ENCODE data around the gene GRK2.
"Not testable (repeated sequence)": the region's sequence is repeated elsewhere in the genome, so short reads cannot be mapped to it uniquely, and the experiment has no call there.

Gene GRK2

DNA sequence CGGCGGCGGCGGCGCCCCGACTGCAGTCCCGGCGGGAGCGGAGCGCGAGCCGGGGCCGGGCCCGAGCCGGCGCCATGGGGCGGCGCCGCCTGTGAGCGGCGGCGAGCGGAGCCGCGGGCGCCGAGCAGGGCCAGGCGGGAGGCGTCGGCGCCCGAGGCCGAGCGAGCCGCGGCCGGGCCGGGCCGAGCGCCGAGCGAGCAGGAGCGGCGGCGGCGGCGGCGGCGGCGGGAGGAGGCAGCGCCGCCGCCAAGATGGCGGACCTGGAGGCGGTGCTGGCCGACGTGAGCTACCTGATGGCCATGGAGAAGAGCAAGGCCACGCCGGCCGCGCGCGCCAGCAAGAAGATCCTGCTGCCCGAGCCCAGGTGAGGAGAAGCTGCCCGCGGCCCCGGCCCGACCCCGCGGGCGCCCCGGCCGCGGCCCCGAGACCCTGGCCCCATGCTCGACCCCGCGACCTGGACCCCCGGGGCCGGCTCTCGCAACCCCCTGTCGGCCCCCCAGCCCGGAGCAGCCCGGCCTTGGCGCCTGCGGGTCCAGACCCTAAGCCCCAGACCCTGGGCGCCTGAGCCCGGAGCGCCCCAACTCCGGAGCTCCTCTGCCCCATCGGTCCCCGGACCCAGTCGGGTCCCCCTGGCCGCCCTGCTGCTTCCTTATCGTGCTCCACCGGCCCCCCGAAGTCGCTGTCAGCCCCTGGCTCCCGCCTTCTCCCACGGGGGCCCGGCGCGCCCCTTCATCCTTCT lies at the start of gene GRK2:
GRK2 (plus strand) TSS at position 25 of the 739 bp plus-strand sequence; CDS start at position 252, 227 bp downstream.
- TF ChIP-seq, protein P1, sequence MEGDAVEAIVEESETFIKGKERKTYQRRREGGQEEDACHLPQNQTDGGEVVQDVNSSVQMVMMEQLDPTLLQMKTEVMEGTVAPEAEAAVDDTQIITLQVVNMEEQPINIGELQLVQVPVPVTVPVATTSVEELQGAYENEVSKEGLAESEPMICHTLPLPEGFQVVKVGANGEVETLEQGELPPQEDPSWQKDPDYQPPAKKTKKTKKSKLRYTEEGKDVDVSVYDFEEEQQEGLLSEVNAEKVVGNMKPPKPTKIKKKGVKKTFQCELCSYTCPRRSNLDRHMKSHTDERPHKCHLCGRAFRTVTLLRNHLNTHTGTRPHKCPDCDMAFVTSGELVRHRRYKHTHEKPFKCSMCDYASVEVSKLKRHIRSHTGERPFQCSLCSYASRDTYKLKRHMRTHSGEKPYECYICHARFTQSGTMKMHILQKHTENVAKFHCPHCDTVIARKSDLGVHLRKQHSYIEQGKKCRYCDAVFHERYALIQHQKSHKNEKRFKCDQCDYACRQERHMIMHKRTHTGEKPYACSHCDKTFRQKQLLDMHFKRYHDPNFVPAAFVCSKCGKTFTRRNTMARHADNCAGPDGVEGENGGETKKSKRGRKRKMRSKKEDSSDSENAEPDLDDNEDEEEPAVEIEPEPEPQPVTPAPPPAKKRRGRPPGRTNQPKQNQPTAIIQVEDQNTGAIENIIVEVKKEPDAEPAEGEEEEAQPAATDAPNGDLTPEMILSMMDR (IDR thresholded peaks at IDR 0.05; ENCODE audit: low read depth, low read length, missing control alignments): no peak
- no peak for DNase-seq (ENCODE audit: extremely low read depth, low read depth)
- H3K4me3 ChIP-seq (replicated peaks; ENCODE audit: low read depth, low read length): peak within 1 kb of the TSS; percentile 64

DNA sequence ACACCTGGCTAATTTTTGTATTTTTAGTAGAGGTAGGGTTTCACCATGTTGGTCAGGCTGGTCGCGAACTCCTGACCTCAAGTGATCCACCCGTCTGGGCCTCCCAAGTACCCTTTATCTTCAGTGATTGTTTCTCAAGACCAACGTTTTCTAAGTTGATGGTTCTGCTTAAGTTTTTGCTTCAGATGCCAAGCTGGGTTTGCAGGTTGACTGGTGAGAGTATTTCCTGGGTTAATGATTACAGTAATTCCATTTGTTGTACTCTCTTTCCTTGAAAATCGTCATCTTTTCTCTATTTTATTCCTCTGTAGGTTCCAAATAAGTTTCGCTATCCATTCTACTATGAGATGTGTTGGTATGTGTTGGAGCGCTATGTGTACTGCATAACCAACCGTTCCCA lies 38.5 kb upstream of the GRK2 start:
- DNase-seq (ENCODE audit: extremely low read depth, low read depth): no peak
- TF ChIP-seq, protein P1 (IDR thresholded peaks at IDR 0.05; ENCODE audit: low read depth, low read length, missing control alignments): no peak
- no peak overlapping the region for H3K4me3 ChIP-seq (replicated peaks; ENCODE audit: low read depth, low read length)

DNA sequence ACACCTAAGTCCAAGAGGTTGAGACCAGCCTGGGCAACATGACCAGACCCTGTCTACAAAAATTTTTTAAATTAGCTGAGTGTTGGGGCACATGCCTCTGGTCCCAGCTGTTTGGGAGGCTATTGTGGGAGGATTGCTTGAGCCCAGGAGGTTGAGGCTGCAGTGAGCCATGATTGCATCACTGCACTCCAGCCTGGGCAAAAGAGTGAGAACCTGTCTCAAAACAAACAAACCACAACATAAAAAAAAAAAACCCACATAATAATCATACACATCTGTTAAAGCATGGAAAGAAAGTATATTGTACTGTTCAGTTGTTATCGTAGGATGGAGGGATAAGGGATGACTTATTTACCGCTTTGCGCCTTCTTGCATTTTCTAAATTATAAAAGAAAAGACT lies 35.9 kb upstream of the GRK2 start:
- H3K4me3 ChIP-seq (replicated peaks; ENCODE audit: low read depth, low read length): no peak overlapping the region
- TF ChIP-seq, protein P1 (IDR thresholded peaks at IDR 0.05; ENCODE audit: low read depth, low read length, missing control alignments): no peak
- DNase-seq (ENCODE audit: extremely low read depth, low read depth): no peak

DNA sequence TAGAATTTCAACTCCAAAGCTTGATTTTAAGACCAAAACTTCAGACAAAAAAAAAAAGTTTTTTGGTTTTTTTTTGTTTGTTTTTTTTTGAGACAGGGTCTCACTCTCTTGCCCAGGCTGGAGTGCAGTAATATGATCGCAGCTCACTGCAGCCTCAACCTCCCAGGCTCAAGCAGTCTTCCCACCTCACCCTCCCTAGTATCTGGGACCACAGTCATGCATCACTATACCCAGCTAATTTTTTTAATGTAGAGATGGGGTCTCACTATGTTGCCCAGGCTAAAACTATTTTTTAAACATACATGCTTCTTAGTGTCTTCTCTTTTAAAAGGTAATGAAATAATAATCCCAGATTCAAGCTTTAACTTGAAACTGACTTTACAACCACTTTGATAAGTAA lies 35.4 kb upstream of the GRK2 start:
- H3K4me3 ChIP-seq (replicated peaks; ENCODE audit: low read depth, low read length): no peak overlapping the region
- DNase-seq (ENCODE audit: extremely low read depth, low read depth): no peak
- TF ChIP-seq, protein P1 (IDR thresholded peaks at IDR 0.05; ENCODE audit: low read depth, low read length, missing control alignments): no peak

DNA sequence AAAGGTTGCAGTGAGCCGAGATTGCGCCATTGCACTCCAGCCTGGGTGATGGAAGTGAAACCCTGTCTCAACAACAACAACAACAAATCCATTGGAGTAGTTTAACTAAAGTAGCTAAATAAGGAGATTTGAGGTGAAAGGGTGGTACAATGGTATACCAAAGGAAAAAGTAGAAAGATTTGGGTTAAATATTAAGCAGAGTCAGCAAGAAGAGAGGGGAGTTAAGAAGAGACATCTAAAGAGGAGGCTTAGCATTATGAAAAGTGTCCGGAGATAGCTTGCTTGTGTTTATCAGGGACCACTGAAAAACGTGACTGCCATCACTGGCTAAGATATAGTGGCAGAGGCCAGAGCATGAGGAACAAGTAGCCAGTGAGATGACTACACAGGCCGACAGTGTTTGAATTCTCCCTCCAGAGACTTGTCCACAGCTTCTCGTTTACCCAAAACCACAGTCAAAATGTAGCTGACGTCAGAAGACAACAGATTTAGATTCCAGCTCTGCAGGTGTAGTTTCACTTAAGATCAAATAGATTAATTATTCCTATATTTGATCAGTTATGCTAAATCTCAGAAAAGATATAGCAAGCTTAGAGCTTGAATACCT lies 32.6 kb upstream of the GRK2 start:
- DNase-seq (ENCODE audit: extremely low read depth, low read depth): no peak
- no peak overlapping the region for H3K4me3 ChIP-seq (replicated peaks; ENCODE audit: low read depth, low read length)
- TF ChIP-seq, protein P1 (IDR thresholded peaks at IDR 0.05; ENCODE audit: low read depth, low read length, missing control alignments): no peak

DNA sequence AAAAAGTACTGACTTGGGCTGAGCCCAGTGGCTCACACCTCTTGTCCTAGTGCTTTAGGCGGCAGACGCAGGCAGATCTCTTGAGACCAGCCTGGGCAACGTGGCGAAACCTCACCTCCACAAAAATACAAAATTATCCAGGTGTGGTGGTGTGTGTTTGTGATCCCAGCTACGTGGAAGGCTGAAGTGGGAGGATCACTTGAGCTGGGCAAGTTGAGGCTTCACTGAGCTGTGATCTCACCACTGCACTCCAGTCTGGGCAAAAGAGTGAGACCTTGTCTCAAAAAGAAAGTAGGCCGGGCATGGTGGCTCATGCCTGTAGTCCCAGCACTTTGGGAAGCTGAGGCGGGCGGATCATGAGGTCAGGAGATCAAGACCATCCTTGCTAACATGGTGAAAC lies 31.7 kb upstream of the GRK2 start:
- DNase-seq (ENCODE audit: extremely low read depth, low read depth); H3K4me3 ChIP-seq (replicated peaks; ENCODE audit: low read depth, low read length): not testable (repeated sequence)

DNA sequence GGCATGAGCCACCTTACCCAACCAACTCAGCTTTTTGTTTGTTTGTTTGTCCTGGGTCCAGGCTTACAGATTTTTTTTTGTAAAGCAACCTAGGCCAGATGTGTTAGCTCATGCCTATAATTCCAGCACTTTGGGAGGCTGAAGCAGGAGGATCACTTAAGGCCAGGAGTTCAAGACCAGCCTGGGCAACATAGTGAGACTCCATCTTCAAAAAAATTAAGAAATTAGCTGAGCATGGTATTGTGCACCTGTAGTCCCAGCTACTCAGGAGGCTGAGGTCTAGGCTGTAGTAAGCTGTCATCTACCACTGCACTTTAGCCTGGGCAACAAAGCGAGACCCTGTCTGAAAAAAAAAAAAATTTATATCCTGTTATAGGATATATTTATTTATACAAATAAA lies 28.7 kb upstream of the GRK2 start:
- TF ChIP-seq, protein P1 (IDR thresholded peaks at IDR 0.05; ENCODE audit: low read depth, low read length, missing control alignments): no peak
- DNase-seq (ENCODE audit: extremely low read depth, low read depth): no peak
- H3K4me3 ChIP-seq (replicated peaks; ENCODE audit: low read depth, low read length): no peak overlapping the region

Measured in HFF-Myc (cell line).